Hematopoietic multipotent progenitor cell (in vitro differentiated cells): Measurements from ENCODE around the gene SAMD4B. TPM values are rescaled to one million over a fixed set of nuclear protein-coding genes. Genes with fewer than 3 reads are reported as not detected.
"Not testable (repeated sequence)": the region's sequence is repeated elsewhere in the genome, so short reads cannot be mapped to it uniquely, and the experiment has no call there.

Experiments
- DNase-seq, 3 donors: peaks; one replicate each; pipeline ENCODE4 v3.0.0-alpha.2; 2011 to 2015; ENCODE audit warnings: low read depth in 2 of 3, low spot score in 2 of 3
- total RNA-seq: library from RNA; depleted of rRNA; stranded (reverse); fragments of >200 nt; gene quantifications from one replicate; pipeline ENCODE4 v1.2.3, GENCODE V29; 2012

The SAMD4B gene
- total RNA-seq, 1 donor, result 84.8 TPM

GRCh38 chr19:39309305-39309670 is 32.9 kb upstream of the SAMD4B start:
- not testable (repeated sequence) for DNase-seq

GRCh38 chr19:39310558-39311311 is 31.5 kb upstream of the SAMD4B start:
- peak in 1 of 3 donors; percentile 50 for DNase-seq

- DNase-seq, result no peak
These were observed 28.0 kb upstream of the SAMD4B start for GRCh38 chr19:39314016-39314728.

- no peak for DNase-seq
These were observed 26.3 kb upstream of the SAMD4B start for GRCh38 chr19:39315933-39316332.

GRCh38 chr19:39316627-39317321 is 25.4 kb upstream of the SAMD4B start:
- DNase-seq, result no peak

GRCh38 chr19:39317476-39317875 is 24.7 kb upstream of the SAMD4B start:
- DNase-seq, result no peak

GRCh38 chr19:39318071-39318470 is 24.1 kb upstream of the SAMD4B start:
- no peak for DNase-seq

- DNase-seq, result no peak
These were observed 23.5 kb upstream of the SAMD4B start for GRCh38 chr19:39318690-39319089.

- no peak for DNase-seq
These were observed 22.9 kb upstream of the SAMD4B start for GRCh38 chr19:39319098-39319891.

- DNase-seq, result no peak
These were observed 22.4 kb upstream of the SAMD4B start for GRCh38 chr19:39319892-39320248.

GRCh38 chr19:39321117-39321831 is 20.9 kb upstream of the SAMD4B start:
- DNase-seq, result no peak

- DNase-seq, result no peak
These were observed 20.4 kb upstream of the SAMD4B start for GRCh38 chr19:39321832-39322176.

GRCh38 chr19:39324242-39324842 is 17.9 kb upstream of the SAMD4B start:
- no peak for DNase-seq

GRCh38 chr19:39325778-39326665 is 16.2 kb upstream of the SAMD4B start:
- peak in 1 of 3 donors; percentile 34 for DNase-seq

GRCh38 chr19:39327363-39328045 is 14.7 kb upstream of the SAMD4B start:
- DNase-seq, result no peak

GRCh38 chr19:39328046-39328705 is 14.0 kb upstream of the SAMD4B start:
- DNase-seq, result peak; percentile 57 to 79 (median 66)

- no peak for DNase-seq
These were observed 12.3 kb upstream of the SAMD4B start for GRCh38 chr19:39329948-39330347.

GRCh38 chr19:39332293-39332692 is 9.9 kb upstream of the SAMD4B start:
- no peak for DNase-seq
